Ovary (tissue), 9 donors: ENCODE data around the gene PPP1R1A. TPM values are rescaled to one million over a fixed set of nuclear protein-coding genes. Genes with fewer than 3 reads are reported as not detected.

Experiments used
- DNase-seq, 5 donors: peaks; one replicate each; pipeline ENCODE4 v3.0.0-alpha.2; 2019 to 2020
- H3K27ac ChIP-seq, 2 donors: fragments of 200-600 bp; one replicate each; pipeline versions ENCODE4 v1.5.1 to v1.8.0; 2019 to 2022
- H3K27me3 ChIP-seq: fragments of 200-600 bp; one replicate; pipeline ENCODE4 v1.8.0; 2022
- H3K36me3 ChIP-seq: fragments of 200-600 bp; sonication (generic); one replicate; pipeline ENCODE4 v1.5.1; 2019
- H3K4me1 ChIP-seq: one replicate; pipeline ENCODE4 v1.8.1; 2013; ENCODE audit warnings: mild to moderate bottlenecking, moderate library complexity; ENCODE audit not compliant: insufficient read depth
- H3K4me3 ChIP-seq: fragments of 200-600 bp; sonication (generic); one replicate; pipeline ENCODE4 v1.5.1; 2017
- H3K9me3 ChIP-seq, 2 donors: fragments of 200-600 bp in 1 of 2; sonication (generic) in 1 of 2; one replicate each; pipeline versions ENCODE4 v1.5.1 to v1.8.1; 2013 to 2019; ENCODE audit warnings: mild to moderate bottlenecking in 1 of 2, moderate library complexity in 1 of 2
- EP300 ChIP-seq: sonication (generic); formaldehyde crosslinking; IDR thresholded peaks from one replicate; pipeline ENCODE4 v1.6.1; 2017; ENCODE audit warnings: antibody characterized with exemption
- POLR2A ChIP-seq: fragments of 450-650 bp; IDR thresholded peaks from one replicate; pipeline ENCODE4 v1.6.1; 2017; ENCODE audit warnings: antibody characterized with exemption, mild to moderate bottlenecking, moderate library complexity
- WGBS, 3 donors: extraction: QIAGEN DNeasy Blood & Tissue Kit in 1 of 3; methylation state at CpG; one replicate each; pipeline versions ENCODE4 v1.1.5 to v1.1.7; 2013 to 2017; 5-methylcytosine and 5-hydroxymethylcytosine counted together
- intact Hi-C, 4 donors: fragments of 100-400 bp; cut with DNase I; formaldehyde crosslinking; loops; one replicate each; pipeline versions ENCODE4 v1.11.0 to v1.15.1; 2022 to 2023
- polyA plus RNA-seq, 2 donors: library from polyadenylated mRNA; stranded (reverse); fragments of 200-250 nt in 1 of 2; fragments of 350-450 nt in 1 of 2; fragmentation: Illumina TruSeq in 1 of 2; extraction: RNeasy Lipid Tissue Mini Kit (QIAGEN cat#74804) in 1 of 2; gene quantifications; one replicate each; pipeline ENCODE4 v1.2.3, GENCODE V29; 2013 to 2014
- total RNA-seq, 7 donors: library from RNA; depleted of rRNA in 2 of 7; stranded (reverse); fragments of >200 nt in 2 of 7; fragmentation: NEBNext Ultra II Directional in 3 of 7; extraction: Animal tissue kit (Norgen Biotek cat#: 25700) in 3 of 7; gene quantifications; one replicate each; pipeline versions ENCODE4 v1.1.0 to v1.2.4, GENCODE V29; 2016 to 2023
- TF ChIP-seq, protein P1 (sequence below), 3 donors: fragments of 450-650 bp in 2 of 3; fragments of 200-600 bp in 1 of 3; IDR thresholded peaks; one replicate each; pipeline versions ENCODE4 v1.5.1 to v1.8.0; 2016 to 2022; ENCODE audit warnings: antibody characterized with exemption in 3 of 3, mild to moderate bottlenecking in 1 of 3
- donor health status: DM: no; HTN: no; CAD: no; lungs with moderate emphysema.
- donor health status: DM: no; HTN: no; CAD: no.
- donor health status: Bipolar disorder and iron deficiency.
- donor health status: DM: yes; HTN: yes; CAD: no.
- donor health status: DM: no; HTN: no; CAD: no.
- donor health status: DM: yes; HTN: yes; CAD: no.

Gene PPP1R1A
- total and polyA plus RNA-seq, 9 donors: 2.0 to 25.2 (median 6.2) TPM

DNA sequence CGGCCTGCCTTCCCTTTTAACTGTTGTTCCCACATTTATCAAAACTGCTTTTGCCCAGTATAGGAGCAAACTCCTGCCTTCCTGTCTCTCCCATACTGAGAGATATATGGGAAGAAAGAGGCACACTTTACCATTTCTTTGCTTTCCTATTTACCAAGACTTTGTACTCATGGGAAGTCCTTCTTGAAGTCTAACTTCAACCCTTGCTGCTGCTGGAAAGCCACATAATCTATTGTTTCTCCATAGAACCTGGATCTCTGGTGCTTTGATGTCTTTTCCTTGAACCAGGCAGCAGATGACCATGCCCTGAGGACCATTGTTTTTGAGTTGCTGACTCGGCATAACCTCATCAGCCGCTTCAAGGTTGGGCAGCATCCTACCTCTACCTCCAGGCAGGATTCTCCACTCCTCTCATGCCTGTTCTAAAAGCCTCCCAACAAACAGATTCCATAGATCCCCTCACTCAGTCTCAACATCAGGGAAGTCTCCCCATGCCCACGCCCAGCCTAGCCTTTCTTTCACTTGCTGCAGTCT is 18.4 kb downstream of the PPP1R1A start:
- H3K4me1 ChIP-seq: no peaks in the 10 kb centered on the region
- H3K27me3 ChIP-seq: no peaks in the 10 kb centered on the region
- DNase-seq: no peak
- H3K36me3 ChIP-seq: no peaks in the 10 kb centered on the region
- H3K9me3 ChIP-seq: no peaks in the 10 kb centered on the region
- intact Hi-C loops: no loop called here
- H3K4me3 ChIP-seq: no peak overlapping the region
- TF ChIP-seq, protein P1, sequence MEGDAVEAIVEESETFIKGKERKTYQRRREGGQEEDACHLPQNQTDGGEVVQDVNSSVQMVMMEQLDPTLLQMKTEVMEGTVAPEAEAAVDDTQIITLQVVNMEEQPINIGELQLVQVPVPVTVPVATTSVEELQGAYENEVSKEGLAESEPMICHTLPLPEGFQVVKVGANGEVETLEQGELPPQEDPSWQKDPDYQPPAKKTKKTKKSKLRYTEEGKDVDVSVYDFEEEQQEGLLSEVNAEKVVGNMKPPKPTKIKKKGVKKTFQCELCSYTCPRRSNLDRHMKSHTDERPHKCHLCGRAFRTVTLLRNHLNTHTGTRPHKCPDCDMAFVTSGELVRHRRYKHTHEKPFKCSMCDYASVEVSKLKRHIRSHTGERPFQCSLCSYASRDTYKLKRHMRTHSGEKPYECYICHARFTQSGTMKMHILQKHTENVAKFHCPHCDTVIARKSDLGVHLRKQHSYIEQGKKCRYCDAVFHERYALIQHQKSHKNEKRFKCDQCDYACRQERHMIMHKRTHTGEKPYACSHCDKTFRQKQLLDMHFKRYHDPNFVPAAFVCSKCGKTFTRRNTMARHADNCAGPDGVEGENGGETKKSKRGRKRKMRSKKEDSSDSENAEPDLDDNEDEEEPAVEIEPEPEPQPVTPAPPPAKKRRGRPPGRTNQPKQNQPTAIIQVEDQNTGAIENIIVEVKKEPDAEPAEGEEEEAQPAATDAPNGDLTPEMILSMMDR (IDR thresholded peaks at IDR 0.05): no peak
- TF ChIP-seq EP300 (no peak), POLR2A (no peak)
- no peak overlapping the region for H3K27ac ChIP-seq
- 91 to 95% (median 95%) methylated on average over 4 of the region's 4 CpGs for WGBS, 3 donors

DNA sequence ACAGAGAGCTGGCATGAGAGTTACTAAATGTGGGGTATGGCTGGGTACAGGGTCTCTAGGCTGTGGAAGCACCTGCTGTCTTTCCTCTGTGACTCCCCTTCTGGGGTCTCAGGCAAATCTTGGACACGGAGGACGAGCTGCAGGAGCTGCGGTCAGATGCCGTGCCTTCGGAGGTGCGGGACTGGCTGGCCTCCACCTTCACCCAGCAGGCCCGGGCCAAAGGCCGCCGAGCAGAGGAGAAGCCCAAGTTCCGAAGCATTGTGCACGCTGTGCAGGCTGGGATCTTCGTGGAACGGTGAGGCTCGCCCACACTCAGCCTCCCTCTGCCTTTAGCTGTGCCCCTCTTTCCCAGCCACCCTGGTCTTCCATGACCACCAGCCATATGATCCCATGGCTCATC is 19.4 kb downstream of the PPP1R1A start:
- intact Hi-C loops: no loop called here
- 82 to 92% (median 86%) methylated on average over 14 of the region's 14 CpGs for WGBS, 3 donors

DNA sequence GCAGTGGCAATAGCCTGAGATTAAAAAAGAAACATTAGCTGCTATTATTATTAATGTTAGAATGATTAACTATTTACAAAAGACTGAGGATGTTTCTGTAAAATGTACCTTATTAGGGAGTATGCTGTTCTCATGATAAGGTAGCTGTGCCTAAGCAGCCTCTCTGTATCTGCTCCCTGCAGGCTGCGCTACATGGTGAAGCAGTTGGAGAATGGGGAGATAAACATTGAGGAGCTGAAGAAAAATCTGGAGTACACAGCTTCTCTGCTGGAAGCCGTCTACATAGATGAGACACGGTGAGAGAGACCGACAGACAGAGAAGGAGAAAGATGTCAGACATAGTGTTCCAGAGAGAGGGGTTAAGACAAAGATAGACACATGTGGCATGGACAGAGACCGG is 21.7 kb downstream of the PPP1R1A start:
- Histone ChIP-seq H3K36me3 (no peaks in the 10 kb centered on the region), H3K9me3 (no peaks in the 10 kb centered on the region), H3K27me3 (no peaks in the 10 kb centered on the region), H3K4me1 (peaks cover 8% of the 10 kb centered on the region), H3K27ac (no peak overlapping the region), H3K4me3 (no peak overlapping the region)
- 51 to 64% (median 62%) methylated on average over 5 of the region's 5 CpGs for WGBS, 3 donors
- intact Hi-C loops: no loop called here
- no peak for DNase-seq
- TF ChIP-seq, protein P1 (IDR thresholded peaks at IDR 0.05): no peak
- TF ChIP-seq POLR2A (no peak), EP300 (no peak)

More for the DNA sequence above, 19.4 kb downstream of the PPP1R1A start:
- Histone ChIP-seq H3K4me1 (no peaks in the 10 kb centered on the region), H3K27ac (no peak overlapping the region), H3K4me3 (no peak overlapping the region), H3K27me3 (no peaks in the 10 kb centered on the region), H3K9me3 (no peaks in the 10 kb centered on the region), H3K36me3 (no peaks in the 10 kb centered on the region)
- TF ChIP-seq, protein P1 (IDR thresholded peaks at IDR 0.05): no peak
- TF ChIP-seq EP300 (no peak), POLR2A (no peak)
- DNase-seq: no peak

DNA sequence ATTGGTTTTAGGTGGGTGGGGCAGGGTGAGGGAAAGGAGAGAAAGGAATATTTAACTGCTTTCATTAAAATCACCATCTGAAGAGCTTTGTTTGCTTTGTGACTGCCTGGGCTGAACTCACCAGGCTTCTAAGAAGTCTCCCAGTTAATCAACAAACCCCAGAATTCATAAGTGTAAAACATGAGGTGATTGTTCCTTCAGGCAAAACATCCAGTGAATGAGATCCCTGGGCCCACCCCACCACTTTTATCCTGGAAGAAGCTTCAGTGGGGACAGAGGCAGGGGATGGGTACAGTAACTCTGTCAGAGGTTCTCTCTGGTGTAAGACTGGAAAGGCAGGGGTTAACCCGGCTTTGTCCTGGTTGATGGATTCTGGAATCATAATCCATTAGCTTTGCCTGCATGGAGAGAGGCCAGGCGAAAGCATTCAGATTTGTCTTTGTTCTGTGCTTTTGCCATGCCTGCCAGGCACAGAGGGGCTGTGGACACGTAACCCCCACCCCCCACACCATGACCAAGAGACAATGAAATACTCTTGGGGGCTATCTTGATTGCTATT is 22.4 kb downstream of the PPP1R1A start:
- peak overlapping the region in 1 of 2 donors; percentile 45 for H3K27ac ChIP-seq
- DNase-seq: no peak
- TF ChIP-seq POLR2A (no peak), EP300 (no peak)
- TF ChIP-seq, protein P1 (IDR thresholded peaks at IDR 0.05): no peak
- no peak overlapping the region for H3K4me3 ChIP-seq
- peaks cover 8% of the 10 kb centered on the region for H3K4me1 ChIP-seq
- no peaks in the 10 kb centered on the region for H3K9me3 ChIP-seq
- H3K27me3 ChIP-seq: no peaks in the 10 kb centered on the region
- WGBS, 3 donors: 37 to 50% (median 38%) methylated on average over 3 of the region's 3 CpGs
- intact Hi-C loops: no loop called here
- no peaks in the 10 kb centered on the region for H3K36me3 ChIP-seq
